ENCODE data around the gene SYTL5.

DNA sequence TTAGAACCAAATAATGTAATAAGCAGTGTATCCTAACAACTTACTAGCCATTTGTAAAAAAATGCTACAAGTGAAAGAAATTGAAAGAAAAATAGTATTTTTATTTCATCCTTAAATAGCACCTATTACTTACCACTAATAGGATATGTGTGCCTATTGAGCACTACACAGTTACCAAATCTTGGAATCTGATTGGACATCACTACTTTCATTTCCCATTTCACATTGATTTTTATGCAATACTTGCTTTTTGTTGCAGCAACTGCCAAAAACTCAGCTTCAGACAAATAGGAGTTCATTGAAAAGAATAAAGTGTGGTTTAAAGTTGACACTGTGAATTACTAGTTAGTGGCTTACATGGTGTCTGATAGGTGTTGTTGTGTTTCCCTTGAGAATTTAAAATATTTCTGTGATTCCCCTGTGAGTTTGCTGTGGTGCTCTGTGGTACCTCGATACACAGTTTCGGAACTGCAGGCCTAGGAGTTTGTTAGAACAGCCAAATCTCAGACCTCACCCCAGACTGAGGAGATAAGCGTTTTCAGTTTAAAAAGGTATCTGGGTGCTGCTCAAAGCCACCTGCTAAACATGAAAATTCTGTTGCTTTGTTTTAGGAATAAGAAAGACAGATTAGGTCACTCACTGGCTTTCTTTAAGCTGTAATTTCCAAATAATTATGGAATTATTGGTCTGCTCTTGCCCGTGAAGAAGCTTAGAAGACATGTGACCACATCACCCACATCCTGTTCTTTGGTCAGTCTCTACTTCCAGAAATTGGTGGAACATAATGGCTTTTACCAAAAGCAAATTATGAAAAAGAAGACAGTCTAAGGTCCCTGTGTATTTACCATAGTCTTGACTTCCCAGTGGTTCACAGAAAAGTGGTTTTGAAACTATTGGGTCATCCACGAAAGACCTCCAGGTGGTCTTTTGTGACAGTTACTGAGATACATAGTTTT, 97.8 kb downstream of the SYTL5 start:
- no peak for TF ChIP-seq POLR2A (IDR thresholded peaks at IDR 0.05)
- TF ChIP-seq, protein P1, sequence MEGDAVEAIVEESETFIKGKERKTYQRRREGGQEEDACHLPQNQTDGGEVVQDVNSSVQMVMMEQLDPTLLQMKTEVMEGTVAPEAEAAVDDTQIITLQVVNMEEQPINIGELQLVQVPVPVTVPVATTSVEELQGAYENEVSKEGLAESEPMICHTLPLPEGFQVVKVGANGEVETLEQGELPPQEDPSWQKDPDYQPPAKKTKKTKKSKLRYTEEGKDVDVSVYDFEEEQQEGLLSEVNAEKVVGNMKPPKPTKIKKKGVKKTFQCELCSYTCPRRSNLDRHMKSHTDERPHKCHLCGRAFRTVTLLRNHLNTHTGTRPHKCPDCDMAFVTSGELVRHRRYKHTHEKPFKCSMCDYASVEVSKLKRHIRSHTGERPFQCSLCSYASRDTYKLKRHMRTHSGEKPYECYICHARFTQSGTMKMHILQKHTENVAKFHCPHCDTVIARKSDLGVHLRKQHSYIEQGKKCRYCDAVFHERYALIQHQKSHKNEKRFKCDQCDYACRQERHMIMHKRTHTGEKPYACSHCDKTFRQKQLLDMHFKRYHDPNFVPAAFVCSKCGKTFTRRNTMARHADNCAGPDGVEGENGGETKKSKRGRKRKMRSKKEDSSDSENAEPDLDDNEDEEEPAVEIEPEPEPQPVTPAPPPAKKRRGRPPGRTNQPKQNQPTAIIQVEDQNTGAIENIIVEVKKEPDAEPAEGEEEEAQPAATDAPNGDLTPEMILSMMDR (IDR thresholded peaks at IDR 0.05) = no peak

All from thyroid gland (tissue), 4 donors.